Ovary (tissue), 9 donors: ENCODE results near the gene REL. TPM values are rescaled to one million over a fixed set of nuclear protein-coding genes. Genes with fewer than 3 reads are reported as not detected.

Experiments used
- DNase-seq, 5 donors: peaks; one replicate each; pipeline ENCODE4 v3.0.0-alpha.2; 2019 to 2020
- H3K27ac ChIP-seq, 2 donors: fragments of 200-600 bp; one replicate each; pipeline versions ENCODE4 v1.5.1 to v1.8.0; 2019 to 2022
- H3K27me3 ChIP-seq: fragments of 200-600 bp; one replicate; pipeline ENCODE4 v1.8.0; 2022
- H3K36me3 ChIP-seq: fragments of 200-600 bp; sonication (generic); one replicate; pipeline ENCODE4 v1.5.1; 2019
- H3K4me1 ChIP-seq: one replicate; pipeline ENCODE4 v1.8.1; 2013; ENCODE audit warnings: mild to moderate bottlenecking, moderate library complexity; ENCODE audit not compliant: insufficient read depth
- H3K4me3 ChIP-seq: fragments of 200-600 bp; sonication (generic); one replicate; pipeline ENCODE4 v1.5.1; 2017
- H3K9me3 ChIP-seq, 2 donors: fragments of 200-600 bp in 1 of 2; sonication (generic) in 1 of 2; one replicate each; pipeline versions ENCODE4 v1.5.1 to v1.8.1; 2013 to 2019; ENCODE audit warnings: mild to moderate bottlenecking in 1 of 2, moderate library complexity in 1 of 2
- CTCF ChIP-seq, 3 donors: fragments of 450-650 bp in 2 of 3; fragments of 200-600 bp in 1 of 3; IDR thresholded peaks; one replicate each; pipeline versions ENCODE4 v1.5.1 to v1.8.0; 2016 to 2022; ENCODE audit warnings: antibody characterized with exemption in 3 of 3, mild to moderate bottlenecking in 1 of 3
- EP300 ChIP-seq: sonication (generic); formaldehyde crosslinking; IDR thresholded peaks from one replicate; pipeline ENCODE4 v1.6.1; 2017; ENCODE audit warnings: antibody characterized with exemption
- POLR2A ChIP-seq: fragments of 450-650 bp; IDR thresholded peaks from one replicate; pipeline ENCODE4 v1.6.1; 2017; ENCODE audit warnings: antibody characterized with exemption, mild to moderate bottlenecking, moderate library complexity
- WGBS, 3 donors: extraction: QIAGEN DNeasy Blood & Tissue Kit in 1 of 3; methylation state at CpG; one replicate each; pipeline versions ENCODE4 v1.1.5 to v1.1.7; 2013 to 2017; 5-methylcytosine and 5-hydroxymethylcytosine counted together
- intact Hi-C, 4 donors: fragments of 100-400 bp; cut with DNase I; formaldehyde crosslinking; loops; one replicate each; pipeline versions ENCODE4 v1.11.0 to v1.15.1; 2022 to 2023
- polyA plus RNA-seq, 2 donors: library from polyadenylated mRNA; stranded (reverse); fragments of 200-250 nt in 1 of 2; fragments of 350-450 nt in 1 of 2; fragmentation: Illumina TruSeq in 1 of 2; extraction: RNeasy Lipid Tissue Mini Kit (QIAGEN cat#74804) in 1 of 2; gene quantifications; one replicate each; pipeline ENCODE4 v1.2.3, GENCODE V29; 2013 to 2014
- total RNA-seq, 7 donors: library from RNA; depleted of rRNA in 2 of 7; stranded (reverse); fragments of >200 nt in 2 of 7; fragmentation: NEBNext Ultra II Directional in 3 of 7; extraction: Animal tissue kit (Norgen Biotek cat#: 25700) in 3 of 7; gene quantifications; one replicate each; pipeline versions ENCODE4 v1.1.0 to v1.2.4, GENCODE V29; 2016 to 2023
- donor health status: DM: no; HTN: no; CAD: no; lungs with moderate emphysema.
- donor health status: DM: no; HTN: no; CAD: no.
- donor health status: Bipolar disorder and iron deficiency.
- donor health status: DM: yes; HTN: yes; CAD: no.
- donor health status: DM: no; HTN: no; CAD: no.
- donor health status: DM: yes; HTN: yes; CAD: no.

REL gene
- total and polyA plus RNA-seq, 9 donors: 3.8 to 45.1 (median 18.6) TPM

GRCh38 chr2:60852282-60852860 lies 29.0 kb upstream of the REL start:
- intact Hi-C loops: no loop called here
- no peak overlapping the region for H3K4me3 ChIP-seq
- no peaks in the 10 kb centered on the region for H3K36me3 ChIP-seq
- H3K9me3 ChIP-seq: no peaks in the 10 kb centered on the region
- TF ChIP-seq CTCF (IDR thresholded peaks at IDR 0.05) (no peak), POLR2A (no peak), EP300 (no peak)
- no peak overlapping the region for H3K27ac ChIP-seq
- no peaks in the 10 kb centered on the region for H3K27me3 ChIP-seq
- 91 to 94% (median 91%) methylated on average over 8 of the region's 8 CpGs for WGBS, 3 donors
- DNase-seq: no peak
- peaks cover 6% of the 10 kb centered on the region for H3K4me1 ChIP-seq

GRCh38 chr2:60853531-60853930 lies 27.8 kb upstream of the REL start:
- TF ChIP-seq POLR2A (no peak), EP300 (no peak), CTCF (IDR thresholded peaks at IDR 0.05) (no peak)
- H3K4me1 ChIP-seq: peaks cover 4% of the 10 kb centered on the region
- H3K27ac ChIP-seq: no peak overlapping the region
- DNase-seq: no peak
- 95 to 98% (median 95%) methylated on average over 2 of the region's 2 CpGs for WGBS, 3 donors
- H3K9me3 ChIP-seq: no peaks in the 10 kb centered on the region
- H3K4me3 ChIP-seq: no peak overlapping the region
- no peaks in the 10 kb centered on the region for H3K36me3 ChIP-seq
- no peaks in the 10 kb centered on the region for H3K27me3 ChIP-seq
- intact Hi-C loops: no loop called here

DNA sequence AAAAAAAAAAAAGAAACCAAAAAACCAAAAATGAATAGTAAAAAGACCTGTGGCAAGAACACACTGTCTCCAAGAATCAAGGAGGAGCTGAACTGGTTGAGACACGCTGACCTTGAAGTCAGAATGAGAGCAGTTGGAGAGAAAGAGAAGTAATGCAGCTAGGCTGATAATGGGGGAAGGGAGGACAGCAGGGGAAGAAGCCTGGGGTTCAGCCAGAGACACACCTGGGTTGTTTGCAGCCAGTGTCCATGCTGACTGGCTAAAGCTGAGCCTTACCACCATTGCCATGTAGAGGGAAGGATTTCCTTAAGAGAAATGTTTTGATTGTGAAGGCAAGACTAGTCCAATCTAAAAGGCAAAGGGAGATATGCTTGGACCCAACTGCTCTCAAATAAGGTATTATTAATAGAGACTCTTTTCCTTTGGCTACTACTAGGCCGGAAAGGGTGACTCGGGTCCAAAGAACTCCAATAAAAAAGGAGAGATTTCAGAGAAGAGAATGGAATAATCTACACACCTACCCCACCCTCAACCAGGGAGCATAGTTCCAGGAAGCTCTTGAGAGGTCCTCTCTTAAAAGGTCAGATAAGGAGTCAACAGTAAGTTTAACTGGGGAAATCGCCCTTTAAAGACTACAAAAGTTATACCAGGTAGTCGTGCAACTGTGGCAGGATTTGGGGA lies 25.2 kb upstream of the REL start:
- Histone ChIP-seq H3K4me3 (no peak overlapping the region), H3K9me3 (no peaks in the 10 kb centered on the region), H3K27me3 (no peaks in the 10 kb centered on the region), H3K27ac (no peak overlapping the region), H3K36me3 (no peaks in the 10 kb centered on the region), H3K4me1 (no peaks in the 10 kb centered on the region)
- TF ChIP-seq CTCF (IDR thresholded peaks at IDR 0.05) (no peak), EP300 (no peak), POLR2A (no peak)
- no peak for DNase-seq
- WGBS, 3 donors: 65 to 83% (median 78%) methylated on average over 5 of the region's 5 CpGs
- intact Hi-C loops: no loop called here

DNA sequence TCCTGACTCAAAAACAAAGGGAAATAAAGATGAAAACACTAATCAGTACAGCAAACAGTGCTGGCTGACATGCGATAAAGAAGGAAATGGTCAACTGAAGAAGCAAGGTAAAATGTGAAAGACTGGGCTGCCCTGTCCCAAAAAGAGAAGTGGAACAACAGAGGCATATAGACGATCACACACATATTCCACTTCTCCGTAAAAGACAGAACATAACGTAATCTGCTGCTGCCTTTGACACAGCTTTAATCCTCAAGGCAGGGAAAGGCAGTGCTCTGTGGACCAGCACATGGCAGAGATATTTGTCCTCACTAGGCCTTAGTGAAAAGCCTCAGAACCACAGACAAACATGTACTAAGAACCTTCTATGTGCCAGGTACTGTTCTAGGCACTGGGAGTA lies 24.3 kb upstream of the REL start:
- DNase-seq: no peak
- no peak for TF ChIP-seq CTCF (IDR thresholded peaks at IDR 0.05)
- no peak for TF ChIP-seq POLR2A
- no peak for TF ChIP-seq EP300

More for the DNA sequence above, 24.3 kb upstream of the REL start:
- WGBS, 3 donors: 91 to 96% (median 94%) methylated on average over 4 of the region's 4 CpGs
- H3K4me3 ChIP-seq: no peak overlapping the region
- H3K4me1 ChIP-seq: no peaks in the 10 kb centered on the region
- no peak overlapping the region for H3K27ac ChIP-seq
- intact Hi-C loops: no loop called here
- no peaks in the 10 kb centered on the region for H3K36me3 ChIP-seq
- no peaks in the 10 kb centered on the region for H3K27me3 ChIP-seq
- no peaks in the 10 kb centered on the region for H3K9me3 ChIP-seq
